GM23338 (cell line): ENCODE data around the gene YLPM1. TPM values are rescaled to one million over a fixed set of nuclear protein-coding genes. Genes with fewer than 3 reads are reported as not detected.

Experiments used
- ATAC-seq: fragments of 200-7000 bp; cut with Tn5 transposase; 3 replicates; pipeline ENCODE4 v1.9.1; 2020
- DNase-seq: peaks from one replicate; pipeline ENCODE4 v3.0.0-alpha.2; 2015; ENCODE audit warnings: low spot score
- H2AFZ ChIP-seq: fragments of 200-600 bp; sonication (generic); 2 replicates; pipeline ENCODE4 v1.8.0; 2016; ENCODE audit warnings: antibody characterized with exemption, mild to moderate bottlenecking, moderate library complexity
- H3F3A ChIP-seq: fragments of 200-600 bp; sonication (generic); replicated peaks from 2 replicates; pipeline ENCODE4 v1.8.0; 2017; ENCODE audit warnings: antibody characterized with exemption, mixed run types, low read depth
- H3K27ac ChIP-seq: fragments of 200-600 bp; sonication (generic); 2 replicates; pipeline ENCODE4 v1.6.1; 2016; ENCODE audit warnings: low read depth
- H3K27me3 ChIP-seq: fragments of 200-600 bp; sonication (generic); 2 replicates; pipeline ENCODE4 v1.8.0; 2016; ENCODE audit warnings: mild to moderate bottlenecking, mixed run types, moderate library complexity; ENCODE audit not compliant: insufficient read depth
- H3K36me3 ChIP-seq: fragments of 200-600 bp; sonication (generic); 2 replicates; pipeline ENCODE4 v1.8.0; 2016; ENCODE audit warnings: mild to moderate bottlenecking; ENCODE audit not compliant: insufficient read depth
- H3K4me1 ChIP-seq: fragments of 200-600 bp; sonication (generic); 2 replicates; pipeline ENCODE4 v1.8.0; 2016; ENCODE audit warnings: mild to moderate bottlenecking, moderate library complexity; ENCODE audit not compliant: insufficient read depth
- H3K4me2 ChIP-seq: fragments of 200-600 bp; sonication (generic); 2 replicates; pipeline ENCODE4 v1.7.1; 2017; ENCODE audit warnings: mixed run types
- H3K4me3 ChIP-seq: fragments of 200-600 bp; sonication (generic); 2 replicates; pipeline ENCODE4 v1.6.1; 2016; ENCODE audit warnings: mixed run types
- H3K79me2 ChIP-seq: fragments of 200-600 bp; sonication (generic); replicated peaks from 2 replicates; pipeline ENCODE4 v1.8.0; 2017; ENCODE audit warnings: mild to moderate bottlenecking; ENCODE audit not compliant: insufficient read depth
- H3K9me2 ChIP-seq: fragments of 200-600 bp; sonication (generic); 2 replicates; pipeline ENCODE4 v1.8.0; 2017; ENCODE audit not compliant: insufficient read depth
- H4K20me1 ChIP-seq: fragments of 200-600 bp; sonication (generic); replicated peaks from 2 replicates; pipeline ENCODE4 v1.8.0; 2017; ENCODE audit warnings: mild to moderate bottlenecking; ENCODE audit not compliant: insufficient read depth
- H3K27ac Mint-ChIP-seq: 2 replicates; pipeline ENCODE4 v1.8.0; 2020; ENCODE audit warnings: inconsistent platforms, mild to moderate bottlenecking, moderate library complexity, mixed read lengths
- H3K27me3 Mint-ChIP-seq: 3 replicates; pipeline ENCODE4 v1.8.0; 2022; ENCODE audit warnings: low read depth, mild to moderate bottlenecking, moderate library complexity, mixed read lengths, inconsistent platforms; ENCODE audit not compliant: insufficient read depth, poor library complexity
- H3K36me3 Mint-ChIP-seq: 3 replicates; pipeline ENCODE4 v1.8.0; 2021; ENCODE audit warnings: low read depth, mild to moderate bottlenecking, inconsistent platforms, moderate library complexity, mixed read lengths
- H3K4me1 Mint-ChIP-seq: 3 replicates; pipeline ENCODE4 v1.8.0; 2020; ENCODE audit warnings: mild to moderate bottlenecking, inconsistent platforms, mixed read lengths
- H3K4me3 Mint-ChIP-seq: 3 replicates; pipeline ENCODE4 v1.8.0; 2021; ENCODE audit warnings: moderate library complexity, mild to moderate bottlenecking, inconsistent platforms, mixed read lengths
- H3K9me3 Mint-ChIP-seq: 3 replicates; pipeline ENCODE4 v1.8.0; 2020; ENCODE audit warnings: moderate library complexity, mild to moderate bottlenecking, inconsistent platforms, mixed read lengths
- CREB1 ChIP-seq: fragments of 250-450 bp; sonication (Bioruptor Pico); IDR thresholded peaks from 2 replicates; pipeline ENCODE4 v1.5.0; 2020; ENCODE audit warnings: low read depth, mild to moderate bottlenecking, moderate library complexity
- CTCF ChIP-seq, 2 experiments: fragments of 200-600 bp in 1 of 2; sonication (generic) in 1 of 2; conservative IDR thresholded peaks; 2 replicates each; pipeline versions ENCODE4 v1.5.1 to v1.6.1; 2016 to 2017; ENCODE audit warnings: antibody characterized with exemption in 2 of 2, low read depth in 2 of 2, mild to moderate bottlenecking in 2 of 2, moderate library complexity in 1 of 2
- ETS1 ChIP-seq: IDR thresholded peaks from 2 replicates; pipeline ENCODE4 v1.6.1; 2016; ENCODE audit warnings: antibody characterized with exemption
- EZH2 ChIP-seq: fragments of 200-600 bp; sonication (generic); IDR thresholded peaks from one replicate; pipeline ENCODE4 v1.8.0; 2017; ENCODE audit warnings: antibody characterized with exemption, mild to moderate bottlenecking, low read depth; ENCODE audit not compliant: unreplicated experiment
- EZH2phosphoT487 ChIP-seq: fragments of 200-600 bp; sonication (generic); IDR thresholded peaks from one replicate; pipeline ENCODE4 v1.8.1; 2018; ENCODE audit warnings: antibody characterized with exemption; ENCODE audit not compliant: unreplicated experiment
- REST ChIP-seq: IDR thresholded peaks from one replicate; pipeline ENCODE4 v1.6.1; 2018; ENCODE audit warnings: antibody characterized with exemption; ENCODE audit not compliant: unreplicated experiment
- ZNF114 ChIP-seq: fragments of 250-450 bp; sonication (Bioruptor Pico); IDR thresholded peaks from 2 replicates; pipeline ENCODE4 v1.5.0; 2020; ENCODE audit warnings: mild to moderate bottlenecking, moderate library complexity
- ZNF462 ChIP-seq: fragments of 250-450 bp; sonication (Bioruptor Pico); IDR thresholded peaks from 2 replicates; pipeline ENCODE4 v1.5.0; 2020; ENCODE audit warnings: mild to moderate bottlenecking, moderate library complexity
- polyA plus RNA-seq: library from polyadenylated mRNA; unstranded; fragments of >200 nt; fragmentation: Nextera tagmentation; extraction: Ambion mirVana; gene quantifications from 2 replicates; pipeline ENCODE4 v1.2.1, GENCODE V29; 2016
- total RNA-seq: library from RNA; depleted of rRNA; stranded (reverse); fragments of >200 nt; shearing (Covaris generic); gene quantifications from 2 replicates; pipeline ENCODE4 v1.2.3, GENCODE V29; 2014

Gene YLPM1
- total and polyA plus RNA-seq, 2 experiments from 2014 or later = 39.2 to 58.4 TPM

GRCh38 chr14:74784634-74785033 is 21.5 kb downstream of the YLPM1 start (continued):
- TF ChIP-seq REST (no peak), EZH2 (no peak), ZNF462 (no peak)

- Mint-ChIP-seq H3K4me1 (peaks cover 9% of the 10 kb centered on the region; the same call in 2 of the 3 replicates), H3K36me3 (peaks cover 70% of the 10 kb centered on the region), H3K4me3 (no peak overlapping the region), H3K27me3 (no peaks in the 10 kb centered on the region), H3K9me3 (no peaks in the 10 kb centered on the region), H3K27ac (peak overlapping the region; percentile 54; the same call in 1 of the 2 replicates)
- no peaks in the 10 kb centered on the region for H3F3A ChIP-seq
- no peak overlapping the region for H3K4me2 ChIP-seq
- peaks cover 59% of the 10 kb centered on the region for H3K79me2 ChIP-seq
- DNase-seq (no peak), ATAC-seq (no peak)
- H3K4me1 ChIP-seq = peaks cover 4% of the 10 kb centered on the region; the same call in 1 of the 2 replicates
- H4K20me1 ChIP-seq = no peaks in the 10 kb centered on the region; the same call in 1 of the 2 replicates
- no peak overlapping the region for H2AFZ ChIP-seq
- H3K9me2 ChIP-seq = no peaks in the 10 kb centered on the region
- peaks cover 38% of the 10 kb centered on the region; the same call in 1 of the 2 replicates for H3K36me3 ChIP-seq
- H3K27ac ChIP-seq = no peak overlapping the region; the same call in 1 of the 2 replicates
- H3K4me3 ChIP-seq = no peak overlapping the region
- no peaks in the 10 kb centered on the region for H3K27me3 ChIP-seq
- TF ChIP-seq EZH2phosphoT487 = no peak
- no peak for TF ChIP-seq ZNF114 (CRISPR knock-in tag)
- no peak for TF ChIP-seq CTCF (conservative IDR thresholded peaks at IDR 0.05; ENCODE audit: low read depth in 2 of 2)
- no peak for TF ChIP-seq EZH2
- no peak for TF ChIP-seq ETS1
- no peak for TF ChIP-seq CREB1 (CRISPR knock-in tag)
These were observed 22.0 kb downstream of the YLPM1 start for GRCh38 chr14:74785056-74785613.
